ENCODE results near the gene GRPEL2.
A peak's percentile ranks its signal among the peaks of the same experiment; 100 is the strongest.

Gene GRPEL2

DNA sequence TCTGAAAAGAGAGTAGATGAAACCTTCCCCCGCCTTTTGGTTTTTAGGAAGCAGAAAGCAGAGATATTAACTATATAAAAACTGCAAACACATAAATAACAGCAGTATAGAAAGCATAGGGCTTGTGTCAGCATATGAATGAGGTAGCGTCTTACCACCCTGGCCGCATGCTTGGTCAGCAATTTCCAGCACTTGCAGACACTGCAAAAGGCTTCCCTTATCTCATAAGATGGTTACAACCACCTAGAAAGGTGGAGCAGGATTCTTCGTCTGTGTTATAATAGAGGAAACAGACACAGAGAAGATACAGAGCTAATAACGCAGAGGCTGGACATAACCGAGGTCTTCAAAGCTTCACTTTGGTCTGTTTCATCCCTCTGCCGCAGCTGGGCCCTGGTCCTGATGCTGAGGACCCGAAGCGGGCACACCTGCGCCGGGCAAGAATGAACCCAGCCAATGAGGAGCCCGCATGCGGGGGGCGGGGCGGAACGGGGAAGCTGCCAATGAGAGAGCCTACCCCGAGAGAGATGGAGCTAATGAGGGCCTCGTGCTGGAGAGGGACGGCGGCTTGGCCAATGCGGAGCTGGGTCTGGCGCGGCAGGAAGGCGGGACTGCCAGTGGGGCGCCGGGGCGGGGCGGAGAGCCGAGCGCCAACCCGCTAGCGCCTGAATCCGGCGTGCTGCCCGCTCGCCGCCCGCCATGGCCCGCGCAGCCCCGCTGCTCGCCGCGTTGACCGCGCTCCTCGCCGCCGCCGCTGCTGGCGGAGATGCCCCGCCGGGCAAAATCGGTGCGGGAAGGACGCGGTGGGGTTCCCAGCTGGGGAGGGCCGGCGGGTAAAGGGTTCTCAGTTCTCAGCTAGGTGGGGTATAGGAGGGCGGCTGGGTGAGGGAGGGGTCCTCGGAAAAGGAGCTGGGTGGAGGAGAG lies 12.3 kb downstream of the GRPEL2 start, which contains the start of gene PCYOX1L:
Gene PCYOX1L (plus strand): TSS at position 677 of the 924 bp plus-strand sequence. CDS start 23 bp downstream, at position 700.
- peak; percentile 79 for DNase-seq

DNA sequence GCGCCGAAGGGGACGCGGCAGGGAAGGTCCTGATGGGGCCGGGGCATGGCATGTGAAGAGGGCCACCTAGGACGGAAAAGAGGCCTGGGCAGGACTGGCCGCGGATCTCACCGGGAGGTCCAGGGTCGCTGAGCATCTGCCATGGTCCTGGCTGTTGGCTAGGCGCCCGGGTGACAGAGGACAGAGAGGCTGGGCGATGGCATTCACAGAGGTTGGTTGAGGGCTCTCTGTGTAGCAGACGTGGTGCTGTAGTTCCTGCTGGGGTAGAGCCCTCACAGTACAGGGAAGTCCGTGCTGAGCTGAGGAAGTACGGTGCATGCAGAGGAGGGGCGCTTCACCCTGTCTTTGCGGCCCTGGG lies 13.0 kb downstream of the GRPEL2 start:
- DNase-seq: no peak

DNA sequence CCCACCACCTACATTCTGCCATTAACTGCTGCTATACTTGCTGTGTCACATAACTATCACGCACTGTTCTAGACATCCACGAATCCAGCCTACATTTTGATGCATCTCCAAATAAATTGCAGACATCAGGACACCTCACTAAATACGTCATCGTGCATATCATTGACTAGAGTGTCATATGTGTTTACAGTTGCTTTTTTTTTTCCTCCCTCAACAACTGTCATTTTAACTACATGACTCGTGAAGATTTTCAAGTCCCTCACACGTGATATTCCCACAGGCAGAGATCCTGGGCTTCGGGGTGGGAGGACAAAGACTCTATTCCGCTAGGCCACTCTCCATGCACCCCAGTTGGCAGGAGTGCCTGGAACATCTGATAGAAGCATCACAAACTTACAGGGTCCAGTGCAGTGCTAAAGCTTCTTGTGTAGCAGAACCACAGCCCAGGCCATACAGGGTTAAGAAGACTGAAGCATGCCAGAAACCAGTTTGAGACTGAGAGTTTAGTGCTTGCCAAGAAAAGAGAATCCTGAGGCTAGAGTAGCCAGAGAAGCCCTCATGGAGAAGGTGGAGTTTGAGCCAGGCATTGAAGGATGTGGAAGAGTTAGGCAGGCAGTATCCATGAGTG lies 13.7 kb downstream of the GRPEL2 start:
- DNase-seq: no peak

DNA sequence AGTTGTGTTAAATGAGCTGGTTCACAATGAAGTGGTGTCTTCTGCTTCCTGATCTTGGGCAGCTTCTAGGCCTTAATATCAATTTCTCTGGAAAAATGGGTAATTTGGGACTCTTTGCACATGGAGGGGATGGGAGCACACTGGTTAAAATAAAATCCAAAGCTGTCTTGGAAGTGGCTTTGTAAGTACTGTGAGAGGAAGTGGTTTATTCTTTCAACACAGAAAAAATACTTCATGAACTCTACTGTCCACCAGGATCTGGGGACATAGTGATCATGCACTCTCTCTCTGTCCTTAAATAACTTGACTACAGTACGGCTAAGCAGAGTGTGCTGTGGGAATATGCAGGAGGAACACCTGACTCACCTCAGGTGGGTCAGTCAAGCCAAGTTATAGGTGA lies 15.0 kb downstream of the GRPEL2 start:
- DNase-seq: no peak

DNA sequence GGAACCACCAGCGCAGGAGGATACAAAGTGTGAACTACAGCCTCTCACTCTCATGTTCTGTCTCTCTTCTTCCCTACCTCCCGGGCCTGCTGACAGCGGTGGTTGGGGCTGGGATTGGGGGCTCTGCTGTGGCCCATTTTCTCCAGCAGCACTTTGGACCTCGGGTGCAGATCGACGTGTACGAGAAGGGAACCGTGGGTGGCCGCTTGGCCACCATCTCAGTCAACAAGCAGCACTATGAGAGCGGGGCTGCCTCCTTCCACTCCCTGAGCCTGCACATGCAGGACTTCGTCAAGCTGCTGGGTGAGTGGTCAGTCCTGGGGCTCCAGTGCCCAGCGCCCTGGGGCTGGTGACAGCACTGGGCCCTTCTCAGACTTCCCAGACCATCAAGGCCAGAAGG lies 17.2 kb downstream of the GRPEL2 start:
- DNase-seq: no peak

DNA sequence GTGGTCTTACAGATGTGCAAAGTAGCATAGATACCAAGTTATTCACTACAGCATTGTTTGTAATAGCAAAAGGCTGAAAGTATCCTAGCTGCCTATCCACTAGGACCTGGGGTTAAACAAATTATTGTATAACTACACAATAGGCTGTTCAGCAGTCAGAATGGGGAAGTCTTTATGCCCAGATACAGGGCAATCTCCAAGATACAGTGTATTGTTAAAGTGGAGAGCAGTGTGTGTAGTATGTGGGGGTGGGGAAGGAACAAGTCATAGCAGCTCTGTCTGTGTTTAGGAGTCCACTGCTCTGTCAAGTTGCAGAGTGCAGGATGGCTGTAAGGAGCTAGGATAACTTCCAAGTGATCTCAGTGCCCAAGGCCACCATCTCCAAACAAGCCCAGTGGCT lies 18.1 kb downstream of the GRPEL2 start:
- DNase-seq: no peak

DNA sequence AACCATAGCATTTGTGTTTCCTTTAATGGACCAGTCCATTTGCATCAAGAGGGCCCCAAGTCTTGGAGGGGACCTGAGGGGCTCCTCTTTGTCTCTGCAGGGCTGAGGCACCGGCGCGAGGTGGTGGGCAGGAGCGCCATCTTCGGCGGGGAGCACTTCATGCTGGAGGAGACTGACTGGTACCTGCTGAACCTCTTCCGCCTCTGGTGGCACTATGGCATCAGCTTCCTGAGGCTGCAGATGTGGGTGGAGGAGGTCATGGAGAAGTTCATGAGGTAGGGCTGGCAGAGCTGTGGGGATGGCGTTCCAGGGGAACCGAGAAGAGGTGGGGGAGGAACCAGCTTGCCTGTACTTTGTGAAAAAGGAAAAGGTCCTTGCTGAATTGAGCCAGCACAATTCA lies 18.6 kb downstream of the GRPEL2 start:
- no peak for DNase-seq

DNA sequence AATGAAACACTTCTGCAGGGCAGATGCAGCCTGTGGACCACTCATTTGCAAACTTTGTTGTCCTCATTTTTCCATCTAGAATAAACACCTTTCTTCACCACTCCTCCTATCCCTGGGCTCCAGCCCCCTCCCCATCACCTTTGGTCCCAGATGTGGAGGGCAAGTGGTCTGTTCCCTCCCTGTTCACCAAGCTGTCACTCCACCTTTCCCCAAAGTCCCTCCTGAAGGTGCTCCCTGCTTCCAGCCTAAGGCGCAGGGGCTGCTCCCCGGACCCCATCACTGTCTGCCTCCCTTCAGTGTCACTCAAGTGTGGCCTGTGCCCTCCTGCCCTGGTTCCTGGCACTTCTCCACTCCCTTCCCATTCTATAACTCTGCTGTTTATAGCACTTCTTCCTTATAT lies 19.4 kb downstream of the GRPEL2 start:
- no peak for DNase-seq

DNA sequence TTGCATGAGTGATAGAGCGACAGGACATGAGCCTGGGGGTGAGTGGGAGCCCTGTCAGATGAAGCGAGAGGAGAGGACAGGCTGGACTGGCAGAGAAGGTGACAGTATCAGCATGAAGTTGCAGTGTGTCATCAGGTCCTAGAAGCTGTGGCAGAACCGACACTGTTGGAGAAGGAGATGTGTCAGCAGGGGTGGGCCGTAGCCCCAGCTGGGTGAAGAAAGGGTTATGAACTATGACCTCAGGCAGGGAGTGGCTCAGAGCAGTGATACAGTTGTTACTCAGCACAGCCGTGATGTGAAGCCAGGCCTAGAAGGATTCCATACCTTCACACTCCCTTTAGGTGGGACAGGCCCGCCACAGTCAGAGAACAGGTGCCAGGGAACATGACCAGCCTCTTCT lies 20.1 kb downstream of the GRPEL2 start:
- no peak for DNase-seq

DNA sequence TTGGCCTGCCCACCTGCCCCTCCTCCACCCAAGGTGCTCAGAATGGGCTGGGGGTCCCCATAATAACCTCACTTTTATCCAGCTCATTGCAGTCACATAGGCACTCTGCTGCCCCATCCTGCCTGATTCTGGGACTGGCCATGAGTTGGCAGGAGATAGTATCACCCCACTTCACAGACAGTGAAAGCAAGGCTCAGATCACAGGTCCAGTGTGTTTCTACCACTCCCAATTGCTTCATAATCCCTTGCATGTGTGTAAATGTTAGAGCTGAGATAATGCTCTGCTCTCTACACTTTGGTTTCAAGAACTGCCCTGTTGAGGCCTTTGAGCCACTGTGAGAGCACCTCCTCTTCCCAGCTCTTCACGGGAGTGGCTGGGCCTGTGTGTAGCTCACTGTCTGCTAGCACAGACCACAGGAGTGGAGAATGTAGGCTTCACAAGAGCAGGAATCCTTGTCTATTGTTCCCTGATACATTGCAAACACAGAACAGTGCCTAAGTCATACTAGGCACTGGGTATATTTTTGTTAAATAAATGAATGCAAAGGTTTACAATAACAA lies 20.9 kb downstream of the GRPEL2 start:
- DNase-seq: no peak

DNA sequence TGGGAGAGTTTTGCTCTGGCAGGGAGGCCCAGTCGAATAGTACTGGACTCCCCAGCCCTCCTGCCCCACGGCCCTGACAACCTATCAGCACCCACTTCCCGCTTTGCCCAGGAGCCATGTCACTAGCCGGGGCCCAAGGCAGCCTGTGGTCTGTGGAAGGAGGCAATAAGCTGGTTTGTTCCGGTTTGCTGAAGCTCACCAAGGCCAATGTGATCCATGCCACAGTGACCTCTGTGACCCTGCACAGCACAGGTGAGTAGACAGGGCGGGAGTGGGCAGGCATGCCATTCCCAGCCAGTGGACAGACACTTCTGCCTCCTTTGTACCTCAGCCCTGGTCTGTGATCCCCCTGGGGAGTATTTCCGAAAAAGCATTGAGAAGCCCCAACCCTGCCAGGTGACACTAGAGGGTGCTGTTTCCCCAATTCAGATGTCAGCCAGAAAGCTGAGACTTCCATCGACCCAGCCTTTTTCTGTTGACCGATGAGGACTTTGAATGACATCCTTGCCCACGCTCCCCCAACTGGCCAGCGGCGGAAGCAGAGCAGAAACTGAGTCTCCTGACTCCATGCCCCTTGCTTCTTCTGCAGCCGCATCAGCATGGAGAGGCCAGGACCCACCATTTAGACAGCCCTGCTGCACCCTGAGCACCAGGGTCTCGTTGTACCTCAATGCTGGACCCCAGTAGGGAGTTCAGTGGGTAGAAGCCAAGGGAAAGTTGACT lies 22.1 kb downstream of the GRPEL2 start:
- peak; percentile 48 for DNase-seq

DNA sequence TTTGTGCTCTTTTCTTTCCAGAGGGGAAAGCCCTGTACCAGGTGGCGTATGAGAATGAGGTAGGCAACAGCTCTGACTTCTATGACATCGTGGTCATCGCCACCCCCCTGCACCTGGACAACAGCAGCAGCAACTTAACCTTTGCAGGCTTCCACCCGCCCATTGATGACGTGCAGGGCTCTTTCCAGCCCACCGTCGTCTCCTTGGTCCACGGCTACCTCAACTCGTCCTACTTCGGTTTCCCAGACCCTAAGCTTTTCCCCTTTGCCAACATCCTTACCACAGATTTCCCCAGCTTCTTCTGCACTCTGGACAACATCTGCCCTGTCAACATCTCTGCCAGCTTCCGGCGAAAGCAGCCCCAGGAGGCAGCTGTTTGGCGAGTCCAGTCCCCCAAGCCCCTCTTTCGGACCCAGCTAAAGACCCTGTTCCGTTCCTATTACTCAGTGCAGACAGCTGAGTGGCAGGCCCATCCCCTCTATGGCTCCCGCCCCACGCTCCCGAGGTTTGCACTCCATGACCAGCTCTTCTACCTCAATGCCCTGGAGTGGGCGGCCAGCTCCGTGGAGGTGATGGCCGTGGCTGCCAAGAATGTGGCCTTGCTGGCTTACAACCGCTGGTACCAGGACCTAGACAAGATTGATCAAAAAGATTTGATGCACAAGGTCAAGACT lies 22.8 kb downstream of the GRPEL2 start:
- DNase-seq: no peak

DNA sequence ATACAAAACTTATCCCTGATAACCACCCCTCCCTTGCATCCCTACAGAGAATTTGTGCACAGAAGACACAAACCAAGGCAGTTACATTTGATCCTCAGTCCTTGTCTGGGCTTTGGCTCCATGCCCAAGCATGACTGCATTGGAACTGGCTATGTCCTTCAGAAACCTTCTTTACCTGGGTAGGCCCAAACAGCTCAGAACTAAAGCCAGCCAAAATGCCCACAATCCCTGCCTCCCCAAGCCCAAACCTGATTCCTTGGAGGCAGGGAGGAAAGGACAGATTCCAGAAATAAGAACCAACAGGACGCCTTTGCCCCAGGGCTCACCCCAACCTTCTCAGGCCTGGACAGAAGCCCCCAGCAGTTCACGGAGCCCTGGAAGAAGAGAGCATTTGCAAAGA lies 25.6 kb downstream of the GRPEL2 start:
- no peak for DNase-seq

DNA sequence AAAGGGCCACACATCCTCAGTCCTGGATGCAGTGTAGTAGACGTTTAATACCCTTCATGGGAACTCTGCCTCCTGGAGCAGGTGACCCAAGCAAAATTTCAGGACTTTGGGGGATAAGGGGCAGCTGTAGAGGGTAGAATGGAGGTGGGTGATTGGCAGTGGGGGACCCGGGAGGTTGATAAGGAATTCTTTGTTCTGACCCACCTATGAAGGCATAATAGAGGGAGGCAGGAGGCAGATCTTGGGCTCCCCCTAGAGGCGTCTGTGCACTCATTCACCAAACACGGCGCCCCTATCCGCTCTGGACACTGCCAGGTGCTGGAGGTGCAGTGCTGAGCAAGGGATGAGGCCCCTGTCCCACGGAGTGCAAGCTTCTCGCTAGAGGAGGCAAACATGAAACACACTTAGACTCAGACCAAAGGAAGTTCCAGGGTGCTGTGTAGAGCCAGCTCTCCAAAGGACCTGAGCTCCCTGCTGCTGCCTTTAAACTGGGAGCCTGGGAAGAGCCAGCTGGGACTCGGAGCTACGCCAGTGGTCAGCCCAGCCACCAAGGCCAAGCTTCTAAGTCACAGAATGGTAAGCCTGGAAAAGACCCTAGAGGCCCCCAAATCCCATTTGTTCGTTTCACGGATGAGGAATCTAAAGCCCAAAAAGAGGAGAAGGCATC lies 26.1 kb downstream of the GRPEL2 start:
- DNase-seq: no peak

DNA sequence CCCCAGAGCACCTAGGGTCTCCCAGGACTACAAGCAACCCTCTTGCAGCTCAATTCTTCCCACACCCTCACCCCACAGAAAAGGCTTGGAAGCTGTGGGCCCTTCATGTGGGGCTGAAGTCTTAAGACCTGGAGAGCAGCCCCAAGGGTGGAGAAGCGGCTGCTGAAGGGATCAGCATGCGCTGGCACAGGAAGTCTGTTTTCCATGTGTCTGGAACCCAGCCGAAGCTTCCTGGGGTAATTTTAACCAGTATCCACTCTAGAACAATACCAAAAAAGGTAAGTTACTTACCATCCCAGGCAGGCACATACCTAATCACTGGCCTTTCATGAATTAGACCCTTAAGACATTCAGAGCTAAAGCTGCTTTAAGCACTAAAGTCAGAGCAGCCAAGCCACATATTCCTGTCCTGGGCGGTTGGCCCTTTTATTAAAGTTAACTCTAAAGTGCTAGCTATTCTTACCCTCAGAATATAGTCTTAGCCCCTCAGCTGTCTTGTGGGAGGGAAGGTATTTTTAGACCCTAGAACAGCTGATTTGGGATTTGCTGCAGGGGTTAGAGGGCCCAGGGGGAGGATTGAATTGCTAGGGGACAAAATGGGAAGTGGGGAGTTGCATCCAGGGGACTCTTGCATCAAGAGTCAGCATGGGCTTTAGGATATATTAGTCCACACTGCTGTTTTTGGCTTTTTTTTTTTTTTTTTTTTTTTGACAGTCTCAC lies 26.9 kb downstream of the GRPEL2 start:
- no peak for DNase-seq

DNA sequence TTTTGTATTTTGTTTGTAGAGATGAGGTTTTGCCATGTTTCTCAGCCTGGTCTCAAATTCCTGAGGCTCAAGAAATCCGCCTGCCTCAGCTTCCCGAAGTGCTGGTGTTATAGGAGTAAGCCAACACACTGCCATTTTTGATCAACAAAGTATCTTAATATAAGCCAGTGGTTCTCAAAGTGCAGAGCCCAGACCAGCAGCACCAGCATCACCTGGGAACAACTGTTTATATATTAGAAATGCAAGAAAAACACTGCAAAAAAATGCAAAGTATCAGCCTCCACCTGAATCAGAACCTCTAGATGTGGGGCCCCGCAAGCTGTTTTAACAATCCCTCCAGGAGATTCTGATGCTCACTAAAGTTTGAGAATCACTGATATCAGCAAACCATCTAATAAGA lies 27.6 kb downstream of the GRPEL2 start:
- DNase-seq: no peak

DNA sequence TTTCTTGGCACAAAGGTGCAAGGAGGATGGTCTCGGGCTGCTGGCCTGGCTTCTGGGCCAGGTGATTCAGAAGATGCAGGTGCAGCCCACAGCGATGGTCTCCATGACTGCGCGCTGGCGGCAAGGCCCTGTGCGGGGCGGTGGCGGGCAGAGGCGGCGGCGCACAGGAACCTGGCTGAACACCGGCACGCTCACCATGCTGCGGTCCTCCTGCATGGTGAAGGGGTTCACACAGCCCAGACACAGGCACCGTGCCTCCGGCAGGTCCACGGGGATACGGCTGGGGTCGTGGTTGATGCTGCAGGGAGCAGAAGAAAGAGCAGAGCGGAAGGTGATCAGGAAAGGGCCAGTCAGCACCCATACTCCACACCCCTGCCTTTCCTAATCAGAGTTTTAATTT lies 29.0 kb downstream of the GRPEL2 start:
- no peak for DNase-seq

DNA sequence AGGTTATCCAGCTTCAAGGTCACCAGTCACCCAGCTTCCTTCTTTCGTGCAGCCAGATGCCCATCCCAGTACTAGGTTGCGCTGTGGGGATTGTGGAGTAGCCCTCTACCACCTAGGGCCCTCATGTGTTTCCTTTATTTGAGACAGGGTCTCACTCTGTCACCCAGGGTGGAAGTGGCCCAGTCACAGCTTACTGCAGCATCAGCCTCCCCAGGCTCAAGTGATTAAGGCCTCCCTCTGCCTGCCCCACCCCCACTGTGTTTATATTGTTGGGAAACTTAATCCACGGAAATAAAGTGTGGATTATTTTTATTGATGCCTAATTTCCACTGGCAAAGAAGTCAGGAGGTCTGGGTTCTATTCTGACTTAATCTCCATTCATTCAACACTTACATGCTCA lies 29.5 kb downstream of the GRPEL2 start:
- no peak for DNase-seq

DNA sequence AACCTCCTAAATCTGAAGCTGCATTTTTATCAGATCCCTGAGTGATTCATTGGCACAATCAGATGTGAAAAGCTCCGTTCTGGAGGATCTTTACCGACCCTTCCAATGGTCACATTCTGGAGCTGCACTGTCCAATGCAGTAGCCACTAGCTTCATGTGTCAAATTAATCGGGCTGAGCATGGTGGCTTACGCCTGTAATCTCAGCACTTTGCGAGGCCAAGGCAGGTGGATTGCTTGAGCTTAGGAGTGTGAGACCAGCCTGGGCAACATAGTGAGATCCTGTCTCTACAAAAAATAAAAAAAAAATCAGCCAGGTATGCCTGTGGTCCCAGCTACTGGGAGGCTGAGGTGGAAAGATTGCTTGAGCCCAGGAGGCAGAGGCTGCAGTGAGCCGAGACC lies 30.1 kb downstream of the GRPEL2 start:
- no peak for DNase-seq

DNA sequence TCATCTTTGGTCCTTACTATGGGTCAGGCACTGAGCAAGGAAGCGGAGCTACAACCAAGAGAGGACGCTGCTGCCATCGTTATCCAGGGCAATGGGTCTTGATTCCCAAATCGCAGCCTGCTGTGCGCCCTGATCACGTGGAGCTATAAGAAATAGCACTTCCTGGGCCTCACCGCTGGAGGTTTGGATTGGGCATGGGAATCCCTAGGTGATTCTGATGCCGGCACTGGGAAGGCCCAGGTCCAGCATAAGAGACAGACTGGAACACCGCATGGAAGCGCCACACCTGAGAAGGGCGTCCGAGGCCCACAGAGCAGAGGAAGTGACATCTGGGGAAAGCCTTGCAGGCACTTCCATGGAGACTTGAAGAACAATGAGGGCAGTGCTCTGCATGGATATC lies 30.8 kb downstream of the GRPEL2 start:
- no peak for DNase-seq
